Right lobe of liver (tissue), 6 donors: Measurements from ENCODE around the gene HES4. TPM values are rescaled to one million over a fixed set of nuclear protein-coding genes. Genes with fewer than 3 reads are reported as not detected.

Experiments
- ATAC-seq, 4 donors: fragments of 200-7000 bp; cut with Tn5 transposase; one replicate each; pipeline ENCODE4 v1.9.1; 2020; ENCODE audit warnings: mild to moderate bottlenecking in 4 of 4, moderate library complexity in 4 of 4
- DNase-seq, 3 donors: peaks; one replicate each; pipeline ENCODE4 v3.0.0-alpha.2; 2020
- H3K27ac ChIP-seq, 3 donors: fragments of 200-600 bp; one replicate each; pipeline ENCODE4 v1.8.0; 2022
- H3K27me3 ChIP-seq, 2 donors: fragments of 200-600 bp; one replicate each; pipeline ENCODE4 v1.8.0; 2022
- H3K36me3 ChIP-seq, 4 donors: fragments of 200-600 bp; sonication (generic) in 1 of 4; one replicate each; pipeline versions ENCODE4 v1.5.1 to v1.8.0; 2017 to 2022; ENCODE audit warnings: control low read depth in 1 of 4
- H3K4me1 ChIP-seq, 4 donors: fragments of 200-600 bp; sonication (generic) in 1 of 4; one replicate each; pipeline versions ENCODE4 v1.5.1 to v1.8.0; 2017 to 2022; ENCODE audit warnings: control low read depth in 1 of 4
- H3K4me3 ChIP-seq, 3 donors: fragments of 200-600 bp; one replicate each; pipeline ENCODE4 v1.8.0; 2022
- H3K9me3 ChIP-seq, 4 donors: fragments of 200-600 bp; sonication (generic) in 1 of 4; one replicate each; pipeline versions ENCODE4 v1.5.1 to v1.8.0; 2017 to 2022; ENCODE audit warnings: control low read depth in 1 of 4
- CTCF ChIP-seq, 4 donors: fragments of 200-600 bp in 3 of 4; fragments of 450-650 bp in 1 of 4; IDR thresholded peaks; one replicate each; pipeline versions ENCODE4 v1.5.1 to v1.8.0; 2016 to 2022; ENCODE audit warnings: antibody characterized with exemption in 4 of 4, mild to moderate bottlenecking in 2 of 4
- POLR2A ChIP-seq: fragments of 450-650 bp; IDR thresholded peaks from one replicate; pipeline ENCODE4 v1.6.1; 2017; ENCODE audit warnings: antibody characterized with exemption, mild to moderate bottlenecking
- WGBS: methylation state at CpG from one replicate; pipeline ENCODE4 v1.1.6; 2018; ENCODE audit warnings: low coverage, low lambda C conversion rate; ENCODE audit not compliant: insufficient coverage; ENCODE audit errors: missing lambda C conversion rate; 5-methylcytosine and 5-hydroxymethylcytosine counted together
- intact Hi-C, 2 donors: fragments of 100-400 bp; cut with DNase I; formaldehyde crosslinking; loops; one replicate each; pipeline versions ENCODE4 v1.11.2 to v1.14.1; 2022
- total RNA-seq, 6 experiments: library from RNA; depleted of rRNA in 2 of 6; stranded (reverse); fragments of >200 nt in 2 of 6; fragmentation: NEBNext Ultra II Directional in 3 of 6; extraction: Animal tissue kit (Norgen Biotek cat#: 25700) in 3 of 6; gene quantifications; one replicate each; pipeline versions ENCODE4 v1.1.0 to v1.2.4, GENCODE V29; 2016 to 2023
- donor health status: DM: no; HTN: yes; CAD: no.
- donor health status: DM: no; HTN: no; CAD: no.
- donor health status: DM: no; HTN: no; CAD: no.
- donor health status: DM: no; HTN: yes; CAD: no.
- donor health status: DM: no; HTN: yes; CAD: no.

Gene HES4
- total RNA-seq, 6 experiments from 2014 or later = 1.6 to 21.5 (median 5.2) TPM

GRCh38 chr1:1000357-1001056 lies 610 bp upstream of the HES4 start:
- ATAC-seq = peak; percentile 30 to 45 (median 38)
- H3K4me3 ChIP-seq = peak overlapping the region; percentile 50 to 67 (median 58)
- no peak for TF ChIP-seq CTCF (IDR thresholded peaks at IDR 0.05)
- TF ChIP-seq POLR2A = peak; percentile 10
- WGBS = 6% methylated on average over 6 of the region's 75 CpGs
- H3K36me3 ChIP-seq = no peaks in the 10 kb centered on the region
- peaks cover 6 to 14% of the 10 kb centered on the region in 2 donors for H3K27me3 ChIP-seq
- H3K4me1 ChIP-seq = peaks cover 0 to 44% (median 5%) of the 10 kb centered on the region in 4 donors
- intact Hi-C loops = no loop called here
- DNase-seq = peak; percentile 70 to 79 (median 75)
- no peaks in the 10 kb centered on the region for H3K9me3 ChIP-seq
- peak overlapping the region; percentile 76 to 92 (median 80) for H3K27ac ChIP-seq

- Histone ChIP-seq H3K27ac (peak overlapping the region in 2 of 3 donors; percentile 76 to 92), H3K36me3 (no peaks in the 10 kb centered on the region), H3K4me3 (peak overlapping the region; percentile 37 to 58 (median 50)), H3K4me1 (peaks cover 0 to 34% (median 0%) of the 10 kb centered on the region in 4 donors), H3K9me3 (no peaks in the 10 kb centered on the region), H3K27me3 (peaks cover 6 to 14% of the 10 kb centered on the region in 2 donors)
- peak; percentile 46 to 57 (median 46) for DNase-seq
- ATAC-seq = no peak
- intact Hi-C loops = no loop called here
- TF ChIP-seq CTCF (IDR thresholded peaks at IDR 0.05) (peak in 1 of 4 donors; percentile 6), POLR2A (no peak)
- WGBS = no CpG with 5 or more reads among the region's 86 CpGs
Observed at GRCh38 chr1:998995-999724, 737 bp downstream of the HES4 start.

- H3K9me3 ChIP-seq = no peaks in the 10 kb centered on the region
- TF ChIP-seq CTCF (IDR thresholded peaks at IDR 0.05) (no peak), POLR2A (no peak)
- ATAC-seq = no peak
- WGBS = no CpG with 5 or more reads among the region's 27 CpGs
- peaks cover 6 to 14% of the 10 kb centered on the region in 2 donors for H3K27me3 ChIP-seq
- H3K27ac ChIP-seq = no peak overlapping the region
- H3K4me1 ChIP-seq = peaks cover 0 to 34% (median 0%) of the 10 kb centered on the region in 4 donors
- intact Hi-C loops = no loop called here
- no peaks in the 10 kb centered on the region for H3K36me3 ChIP-seq
- H3K4me3 ChIP-seq = peak overlapping the region in 2 of 3 donors; percentile 37 to 58
- DNase-seq = no peak
Observed at GRCh38 chr1:998745-998994, 1.2 kb downstream of the HES4 start.

GRCh38 chr1:997993-998744 lies 1.7 kb downstream of the HES4 start:
- Histone ChIP-seq H3K4me3 (peak overlapping the region in 1 of 3 donors; percentile 37), H3K27ac (no peak overlapping the region), H3K36me3 (no peaks in the 10 kb centered on the region), H3K4me1 (peaks cover 0 to 34% (median 0%) of the 10 kb centered on the region in 4 donors), H3K9me3 (no peaks in the 10 kb centered on the region), H3K27me3 (peaks cover 6 to 14% of the 10 kb centered on the region in 2 donors)
- TF ChIP-seq CTCF (IDR thresholded peaks at IDR 0.05) = no peak
- TF ChIP-seq POLR2A = no peak
- ATAC-seq = no peak
- intact Hi-C loops = no loop called here
- DNase-seq = no peak
- WGBS = 20% methylated on average over 1 of the region's 75 CpGs
